Heart left ventricle (tissue), 13 donors: ENCODE data around the gene ARHGEF17.

Experiments used
- CTCF ChIP-seq, 12 donors: fragments of 200-600 bp; sonication (generic) in 4 of 12; IDR thresholded peaks; one replicate each; pipeline versions ENCODE4 v1.5.0 to v1.8.0; 2018 to 2022; ENCODE audit warnings: antibody characterized with exemption in 12 of 12, mild to moderate bottlenecking in 5 of 12
- POLR2A ChIP-seq, 2 donors: fragments of 450-650 bp; IDR thresholded peaks; one replicate each; pipeline ENCODE4 v1.6.1; 2017; ENCODE audit warnings: antibody characterized with exemption in 2 of 2, mild to moderate bottlenecking in 2 of 2, moderate library complexity in 2 of 2
- donor health status: ischemic (EF 13 %, LVEDD 7.1; RV severe dilation, severe dysfunction).
- donor health status: DM: no; HTN: yes; CAD: no.
- donor health status: DM: no; HTN: no; CAD: no.
- donor health status: ischemic (EF 25% LVEDD 6.9; RV normal size, moderate dysfunction).
- donor health status: ischemic (EF 25% LVEDD 5.7; RV mildly dilated, moderate dysfunction).
- donor health status: ischemic (EF 35%, LVEDD 5.7; RV mildly dilated, moderate dysfunction).
- donor health status: nonischemic (EF 11% LVEDD 7.7; RV severe dilation, severe dysfunction).
- donor health status: DM: yes; HTN: yes; CAD: no.
- donor health status: PGD.
- donor health status: ischemic (EF 29% LVEDD 5.4; RV normal size, mild dysfunction).
- donor health status: nonischemic (EF 23%, LVEDD 6.1; RV moderate dilation, normal function).

GRCh38 chr11:73275381-73275750 is 32.7 kb upstream of the ARHGEF17 start:
- TF ChIP-seq CTCF (IDR thresholded peaks at IDR 0.05) (no peak), POLR2A (IDR thresholded peaks at IDR 0.05) (no peak)
